GM18870 (cell line): ENCODE results near the gene CRYAA.
"Not testable (repeated sequence)": the region's sequence is repeated elsewhere in the genome, so short reads cannot be mapped to it uniquely, and the experiment has no call there.

Experiments
- ATAC-seq: cut with Tn5 transposase; IDR thresholded peaks from one replicate; pipeline ENCODE4 v1.9.1; 2021; ENCODE audit warnings: moderate library complexity; ENCODE audit not compliant: unreplicated experiment

Gene CRYAA, protein sequence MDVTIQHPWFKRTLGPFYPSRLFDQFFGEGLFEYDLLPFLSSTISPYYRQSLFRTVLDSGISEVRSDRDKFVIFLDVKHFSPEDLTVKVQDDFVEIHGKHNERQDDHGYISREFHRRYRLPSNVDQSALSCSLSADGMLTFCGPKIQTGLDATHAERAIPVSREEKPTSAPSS

DNA sequence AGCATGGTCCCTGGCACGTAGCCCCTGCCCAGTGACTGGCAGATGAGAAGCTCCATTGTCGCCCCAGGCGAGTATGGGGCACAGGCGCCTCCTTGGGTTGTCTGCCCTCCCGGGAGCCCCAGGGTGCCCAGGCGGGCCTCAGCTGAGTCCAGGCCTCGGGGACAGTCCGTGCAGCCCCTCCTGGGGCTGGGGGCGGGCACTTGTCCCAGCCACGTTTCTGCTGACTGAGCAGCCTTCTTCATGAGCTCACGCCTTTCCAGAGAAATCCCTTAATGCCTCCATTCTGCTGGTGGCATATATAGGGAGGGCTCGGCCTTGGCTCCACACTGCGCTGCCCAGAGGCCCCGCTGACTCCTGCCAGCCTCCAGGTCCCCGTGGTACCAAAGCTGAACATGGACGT is at the start of gene CRYAA:
Gene CRYAA (plus strand): TSS at position 301 of the 400 bp plus-strand sequence. CDS start 92 bp downstream, at position 393.
- ATAC-seq, result not testable (repeated sequence)

DNA sequence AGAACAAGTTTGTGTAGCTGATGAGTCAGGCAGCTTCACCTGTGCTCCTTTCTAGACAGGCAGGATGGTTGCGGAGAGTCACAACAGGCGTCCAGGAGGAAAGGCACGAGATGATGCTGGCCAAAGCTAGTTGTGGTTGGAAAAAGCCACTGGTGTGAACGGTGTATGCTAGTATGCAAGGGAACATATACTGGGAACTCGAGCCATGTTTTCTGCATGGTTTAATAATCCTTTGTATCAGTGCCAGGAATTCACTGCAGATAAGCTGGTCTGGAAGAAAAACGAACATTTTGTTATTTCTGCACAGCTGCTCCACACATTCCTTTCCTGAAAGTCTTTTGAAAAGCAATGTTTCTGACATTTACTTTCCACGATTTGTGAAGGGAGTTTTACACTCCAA is 38.7 kb upstream of the CRYAA start:
- ATAC-seq, result not testable (repeated sequence)

DNA sequence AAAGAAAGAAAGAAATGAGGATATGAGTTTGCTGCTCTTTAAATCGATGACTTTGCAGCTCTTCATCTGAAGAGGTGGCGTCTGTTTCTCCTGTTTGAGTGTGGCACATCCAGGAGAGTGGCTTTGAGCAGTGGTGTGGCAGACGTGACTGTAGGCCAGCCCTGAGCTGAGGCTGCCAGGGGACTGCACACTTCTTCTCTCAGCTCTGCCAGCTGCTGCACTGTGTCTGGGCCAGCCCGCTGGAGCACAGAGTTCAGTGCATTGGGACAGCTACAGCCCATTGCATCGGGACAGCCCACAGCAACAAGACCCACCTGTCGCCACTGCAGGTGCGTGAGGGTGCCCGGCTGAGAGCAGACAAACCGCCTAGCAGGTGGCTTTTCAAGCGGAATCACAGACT is 34.3 kb upstream of the CRYAA start:
- ATAC-seq, result not testable (repeated sequence)

DNA sequence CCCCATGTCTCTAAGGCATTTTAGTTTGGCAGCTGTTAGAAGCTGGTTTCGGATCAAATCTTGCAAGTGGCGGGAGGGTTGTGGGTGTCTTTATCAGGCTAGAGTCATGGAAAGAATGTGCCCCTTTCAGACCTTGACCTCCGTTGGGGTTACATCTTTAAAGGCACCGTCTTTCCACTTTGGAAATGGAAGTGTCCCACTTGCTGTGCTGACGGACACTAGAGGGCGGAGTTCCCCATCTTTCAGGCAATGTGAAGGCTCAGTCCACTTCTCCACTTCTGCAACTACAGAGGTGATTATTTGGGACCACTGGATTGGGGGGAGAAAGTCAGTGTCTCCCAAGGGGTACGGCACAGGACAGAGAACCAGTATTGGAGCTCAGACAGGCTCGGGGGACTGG is 29.9 kb upstream of the CRYAA start:
- not testable (repeated sequence) for ATAC-seq

DNA sequence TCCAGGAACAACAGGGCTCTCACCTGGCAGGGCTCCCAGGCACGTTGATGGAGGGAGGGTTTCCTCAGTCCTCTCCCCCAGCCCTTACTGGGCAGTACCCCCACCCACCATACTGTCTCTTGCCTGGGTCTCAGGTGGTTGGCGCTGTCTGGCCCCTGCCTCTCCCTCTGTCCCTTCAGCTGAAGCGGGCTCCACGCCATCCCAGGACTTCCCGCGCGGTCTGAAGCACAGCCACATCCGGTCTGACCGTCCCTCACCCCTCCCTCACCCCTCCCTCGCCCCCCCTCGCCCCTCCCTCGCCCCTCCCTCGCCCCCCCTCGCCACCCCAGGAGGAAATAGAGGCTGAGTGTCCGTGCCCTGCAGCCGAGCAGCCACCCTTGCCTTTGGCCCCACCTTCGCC is 27.4 kb upstream of the CRYAA start:
- not testable (repeated sequence) for ATAC-seq

- ATAC-seq, result not testable (repeated sequence)
Observed at GRCh38 chr21:43146637-43147036, 22.2 kb upstream of the CRYAA start.

DNA sequence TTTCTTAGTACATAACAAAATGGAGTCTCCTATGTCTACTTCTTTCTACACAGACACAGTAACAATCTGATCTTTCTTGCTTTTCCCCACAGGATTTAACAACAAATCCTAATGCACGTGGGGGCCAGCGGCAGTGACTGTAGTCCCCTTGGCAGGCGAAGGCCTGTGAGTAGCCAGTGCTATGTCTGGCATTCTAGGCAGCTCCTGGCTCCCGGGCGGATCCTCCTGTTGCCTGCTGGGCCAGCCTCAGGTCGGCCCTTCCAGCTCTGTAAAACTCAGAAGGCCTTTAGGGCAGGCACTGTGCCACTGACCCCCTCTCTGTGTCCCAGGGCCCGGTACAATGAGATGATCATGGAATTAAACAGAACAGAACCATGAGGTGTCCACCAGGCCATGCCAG is 20.8 kb upstream of the CRYAA start:
- not testable (repeated sequence) for ATAC-seq

DNA sequence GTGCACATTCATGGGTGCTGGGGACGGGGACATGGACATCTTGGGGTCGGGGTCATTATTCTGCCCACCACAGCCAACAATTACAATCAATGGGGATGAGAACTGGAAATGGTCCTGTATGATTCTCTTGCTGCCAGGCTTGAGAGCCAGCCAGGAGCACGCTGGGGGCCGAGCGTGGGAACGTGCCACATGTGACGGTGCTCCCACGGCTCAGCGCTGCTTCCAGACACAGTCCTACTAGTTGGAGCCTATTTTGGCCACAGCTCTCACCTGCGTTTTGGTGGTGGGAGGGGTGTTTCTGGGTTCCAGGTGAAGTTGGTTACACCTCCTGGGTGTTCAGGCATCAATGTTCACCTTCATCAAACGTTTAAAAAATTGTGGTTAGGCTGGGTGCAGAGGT is 19.5 kb upstream of the CRYAA start:
- not testable (repeated sequence) for ATAC-seq

DNA sequence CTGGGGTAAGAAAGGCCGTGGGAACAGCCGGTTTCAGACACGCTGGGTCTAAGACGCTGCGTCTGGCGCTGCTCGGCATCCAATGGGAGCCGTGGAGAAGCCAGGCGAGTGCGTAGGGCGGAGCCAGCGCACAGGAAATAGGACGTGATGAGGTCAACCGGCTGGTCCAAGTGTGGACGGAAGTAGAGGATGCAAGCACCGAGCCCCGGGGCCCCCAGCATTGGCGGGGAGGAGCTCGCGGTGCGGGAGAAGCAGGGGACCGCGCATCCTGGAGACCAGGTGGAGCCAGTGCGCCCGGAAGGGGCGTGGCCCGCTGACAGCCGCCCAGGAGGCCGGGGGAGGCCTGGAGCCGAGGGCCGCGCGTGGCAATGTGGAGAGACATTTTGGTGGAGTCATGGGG is 15.2 kb upstream of the CRYAA start:
- ATAC-seq, result not testable (repeated sequence)

- not testable (repeated sequence) for ATAC-seq
Observed at GRCh38 chr21:43159279-43160175, 9.3 kb upstream of the CRYAA start.

DNA sequence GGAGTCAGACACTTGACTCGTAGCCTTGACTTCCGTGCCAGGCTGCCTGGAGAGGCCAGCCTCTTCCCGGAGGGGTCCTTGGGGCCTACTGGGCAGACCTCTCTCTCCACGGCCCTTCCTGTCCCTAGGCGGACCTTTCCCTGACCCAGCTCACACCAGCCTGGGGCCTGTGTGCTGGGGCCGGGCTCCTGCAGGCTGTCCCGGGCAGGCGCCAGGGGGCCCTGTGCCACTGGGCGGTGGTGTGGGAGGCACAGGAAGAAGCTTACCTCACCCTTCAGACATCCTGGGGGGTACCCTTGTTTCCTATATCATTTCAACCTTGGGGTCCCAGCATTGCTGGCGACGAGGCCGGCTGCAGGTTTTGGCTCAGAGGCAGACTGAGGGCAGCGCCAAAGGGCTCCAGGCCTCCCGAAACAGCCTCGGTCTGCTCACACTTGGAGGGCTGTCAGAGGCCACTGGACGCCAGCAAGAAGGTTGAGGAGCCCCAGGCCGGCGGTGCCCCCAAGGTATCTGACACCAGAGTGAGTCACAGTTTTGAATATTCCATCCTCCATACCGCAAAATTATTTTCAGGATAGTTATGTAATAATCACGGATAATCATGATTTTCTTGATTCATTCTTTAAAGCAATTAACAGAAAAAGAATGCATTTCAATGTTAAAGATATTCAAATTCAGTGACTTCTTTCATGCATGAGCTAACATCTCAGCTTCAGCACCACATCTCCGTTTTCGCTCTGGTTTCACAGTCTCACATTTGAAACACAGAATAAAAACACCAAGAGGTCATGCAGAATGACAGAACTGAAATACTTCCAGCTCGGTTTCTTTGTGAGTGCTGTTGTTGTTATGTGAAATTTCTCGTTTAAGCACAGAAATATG is 6.7 kb upstream of the CRYAA start:
- ATAC-seq, result not testable (repeated sequence)

- not testable (repeated sequence) for ATAC-seq
Observed at GRCh38 chr21:43162708-43163205, 6.1 kb upstream of the CRYAA start.

- not testable (repeated sequence) for ATAC-seq
Observed at GRCh38 chr21:43164823-43165222, 4.0 kb upstream of the CRYAA start.

DNA sequence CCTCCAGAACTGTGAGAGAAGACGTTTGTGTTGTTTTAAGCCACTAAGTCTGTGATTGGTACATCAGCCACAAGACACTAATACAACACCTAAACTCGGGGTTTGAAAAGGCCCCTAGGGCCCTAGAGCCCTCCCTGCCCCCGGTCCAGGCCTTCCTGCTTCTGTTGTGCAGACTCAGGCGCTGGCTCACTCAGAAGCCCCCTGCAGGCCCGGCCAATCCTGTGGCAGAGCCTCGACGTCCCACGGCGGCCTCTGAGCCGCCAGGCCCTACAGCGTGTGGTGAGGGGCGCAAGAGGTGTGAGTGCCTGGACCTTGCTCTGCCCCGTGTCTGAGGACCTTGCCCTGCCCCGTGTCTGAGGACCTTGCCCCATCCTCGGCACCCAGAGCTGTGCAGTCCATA is 3.1 kb upstream of the CRYAA start:
- not testable (repeated sequence) for ATAC-seq

- not testable (repeated sequence) for ATAC-seq
Observed at GRCh38 chr21:43169230-43169886, 550 bp downstream of the CRYAA start.

DNA sequence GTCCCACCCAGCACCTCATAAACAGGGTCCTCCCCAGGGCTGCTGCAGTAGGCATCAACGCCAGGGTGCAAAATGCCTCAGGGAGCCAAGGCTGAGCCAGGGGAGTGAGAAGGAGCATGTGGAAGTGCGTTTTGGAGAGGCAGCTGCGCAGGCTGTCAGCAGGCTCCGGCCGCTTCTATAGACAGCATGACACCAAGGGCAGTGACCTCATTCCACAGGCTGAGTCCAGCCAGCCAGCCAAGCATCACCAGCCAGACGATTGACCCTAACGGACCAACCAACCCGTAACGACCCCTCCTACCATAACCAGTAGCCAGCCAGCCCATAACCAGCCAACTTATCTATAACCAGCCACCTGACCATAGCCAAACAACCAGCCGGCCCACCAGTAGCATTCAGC is 1.1 kb downstream of the CRYAA start:
- ATAC-seq, result not testable (repeated sequence)

DNA sequence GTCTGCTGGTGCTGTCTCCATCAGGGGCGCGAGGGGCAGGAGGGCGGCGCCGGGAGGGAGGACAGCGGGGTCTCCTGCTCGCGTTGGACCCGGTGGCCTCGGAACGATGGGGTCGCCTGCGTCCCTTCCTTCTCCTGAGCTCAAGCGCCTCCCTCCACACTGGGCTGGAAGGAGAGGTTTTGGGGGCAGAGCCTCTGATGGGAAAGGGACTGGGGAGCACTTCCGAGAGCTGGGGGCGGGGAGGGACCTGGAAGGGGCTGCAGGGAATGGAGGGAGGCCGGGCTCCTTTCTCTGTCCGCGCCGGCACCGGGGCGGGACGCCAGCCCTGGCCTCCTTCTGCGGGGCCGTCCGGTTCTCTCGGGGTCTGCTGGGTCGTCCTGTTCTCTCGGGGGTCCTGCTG is 4.0 kb downstream of the CRYAA start:
- not testable (repeated sequence) for ATAC-seq

DNA sequence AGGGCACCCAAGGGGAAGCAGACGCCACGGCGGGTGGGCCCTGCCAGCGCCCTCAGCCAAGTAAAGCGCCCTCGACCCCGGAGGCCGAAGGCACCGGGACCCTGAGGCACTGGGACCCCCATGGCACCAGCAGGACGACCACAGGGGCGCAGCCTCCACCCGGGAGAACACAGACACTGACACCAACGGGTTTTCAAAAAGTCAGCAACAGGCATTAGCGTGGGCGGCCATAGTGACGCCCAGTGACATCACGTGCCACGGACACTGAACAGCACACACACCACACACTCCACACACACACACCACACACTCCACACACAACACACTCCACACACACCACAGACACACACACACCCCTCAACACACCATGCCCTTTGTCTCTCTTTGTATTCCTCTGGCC is 4.6 kb downstream of the CRYAA start:
- ATAC-seq, result not testable (repeated sequence)

DNA sequence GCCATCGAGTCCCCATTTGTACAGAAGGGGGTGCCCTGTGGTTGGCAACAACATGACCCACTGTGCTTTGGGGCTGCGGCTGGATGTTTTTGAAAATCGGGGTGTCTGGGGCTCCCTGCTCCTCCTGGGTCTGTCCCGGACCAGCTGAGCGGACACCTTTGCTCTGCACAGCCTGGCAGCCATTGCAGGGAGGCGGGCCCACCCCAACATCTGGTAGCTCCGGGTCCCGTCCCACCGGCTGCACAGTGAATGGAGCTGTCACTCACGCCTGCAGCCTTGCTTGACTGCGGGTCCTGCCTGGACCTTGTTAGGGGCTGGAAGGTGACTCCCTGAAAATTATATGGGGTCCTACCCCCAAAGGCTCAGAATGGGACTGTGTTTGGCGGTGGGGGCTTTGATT is 5.1 kb downstream of the CRYAA start:
- not testable (repeated sequence) for ATAC-seq

GRCh38 chr21:43174998-43175397 is 6.2 kb downstream of the CRYAA start:
- ATAC-seq, result not testable (repeated sequence)
